ENCODE measurements around the gene APOC3. TPM values are rescaled to one million over a fixed set of nuclear protein-coding genes. Genes with fewer than 3 reads are reported as not detected.
A peak's percentile ranks its signal among the peaks of the same experiment; 100 is the strongest.

The APOC3 gene
- polyA plus RNA-seq, 1 donor = 1,751 TPM

DNA sequence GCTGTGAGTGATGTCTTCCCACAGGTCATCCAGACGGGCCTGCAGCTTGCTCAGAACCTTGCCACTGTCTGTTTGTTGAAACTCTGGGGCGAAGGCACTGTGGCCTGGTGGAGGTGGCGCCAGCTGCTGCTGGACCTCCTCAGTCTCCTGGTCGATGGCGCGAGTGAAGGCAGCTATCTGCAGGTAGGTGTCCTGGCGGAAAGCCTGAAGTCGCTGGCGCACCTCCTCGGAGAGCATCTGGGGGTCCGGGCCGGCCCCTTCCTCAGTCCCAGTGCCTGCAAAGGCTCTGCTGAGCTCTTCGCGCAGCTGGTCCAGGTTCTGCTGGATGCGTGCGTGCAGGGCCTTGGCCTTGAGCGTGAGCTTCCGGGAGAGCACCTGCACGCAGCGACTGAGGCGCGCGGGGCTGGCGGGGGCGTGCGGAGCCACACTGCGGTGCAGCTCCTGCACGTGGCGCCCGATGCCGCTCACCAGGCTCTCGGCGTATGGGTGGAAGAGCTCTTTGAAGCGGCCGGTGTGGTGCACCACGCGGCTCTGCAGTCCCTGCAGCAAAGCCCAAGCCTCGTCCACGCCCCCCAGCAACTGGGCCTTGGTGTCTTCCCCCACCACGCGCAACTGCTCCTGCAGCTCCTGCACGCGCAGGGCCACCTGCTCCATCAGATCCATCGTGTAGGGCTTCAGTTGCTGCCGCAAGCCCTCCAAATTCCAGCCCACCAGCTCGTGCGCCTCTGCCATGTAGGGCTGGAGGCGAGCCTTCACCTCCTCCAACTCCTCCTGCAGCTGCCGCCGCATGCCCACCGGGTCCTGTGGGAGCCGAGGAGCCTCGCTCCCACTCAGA lies 39.3 kb upstream of the APOC3 start:
- no CpG with 5 or more reads among the region's 53 CpGs for WGBS (ENCODE audit: insufficient coverage, low lambda C conversion rate)
- peaks cover 34% of the 10 kb centered on the region for H3K4me1 ChIP-seq (ENCODE audit: control insufficient read depth, insufficient read depth, low read length)

DNA sequence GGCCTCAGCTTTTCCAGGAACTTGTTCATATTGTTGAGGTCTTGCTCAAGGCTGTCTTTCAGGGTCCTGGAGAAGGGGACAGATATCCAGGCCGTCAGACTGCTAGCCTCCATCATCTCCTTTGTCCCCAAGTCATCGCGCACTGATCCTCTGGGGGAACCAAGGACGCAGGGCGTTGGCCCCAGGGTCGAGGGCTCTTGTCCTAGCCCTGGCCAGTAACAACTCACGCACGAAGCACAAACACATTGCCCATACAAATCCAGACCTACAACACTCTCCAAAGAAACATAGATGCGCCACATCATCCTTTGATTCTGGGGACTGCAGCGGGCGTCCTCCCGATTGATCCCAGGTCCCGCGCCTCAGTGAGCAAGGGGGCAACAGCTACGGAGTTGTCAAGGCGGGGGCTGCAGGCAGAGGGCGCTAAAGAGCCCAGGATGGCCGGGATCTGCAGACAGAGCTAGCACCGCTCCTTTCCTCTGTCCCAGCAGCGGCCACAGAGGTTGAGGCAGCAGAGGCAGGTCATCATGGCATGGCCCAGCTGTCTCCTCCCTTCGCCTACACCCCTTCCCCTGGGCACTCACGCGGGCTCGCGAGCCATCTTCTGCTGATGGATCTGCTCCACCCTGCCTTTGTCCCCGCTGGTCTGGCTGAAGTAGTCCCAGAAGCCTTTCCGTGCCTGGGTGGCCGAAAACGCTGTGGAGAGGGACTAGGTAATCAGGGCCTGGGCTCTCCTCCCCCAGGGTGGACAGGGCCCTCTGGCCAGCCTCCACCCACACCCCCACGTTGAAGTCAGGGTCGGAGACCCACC lies 38.5 kb upstream of the APOC3 start:
- no peaks in the 10 kb centered on the region for H3K27me3 ChIP-seq (ENCODE audit: control insufficient read depth, insufficient read depth, low read length)
- no peak overlapping the region for H3K27ac ChIP-seq (ENCODE audit: low read length)
- peak; percentile 55 to 65 for DNase-seq
- peaks cover 2% of the 10 kb centered on the region for H3K36me3 ChIP-seq (ENCODE audit: control insufficient read depth, insufficient read depth, low read length)
- WGBS (ENCODE audit: insufficient coverage, low lambda C conversion rate) = 0% methylated on average over 1 of the region's 31 CpGs
- no peaks in the 10 kb centered on the region for H3K9me3 ChIP-seq (ENCODE audit: control insufficient read depth, low read depth, low read length)
- H3K4me1 ChIP-seq (ENCODE audit: control insufficient read depth, insufficient read depth, low read length) = peaks cover 34% of the 10 kb centered on the region
- no peak overlapping the region for H3K4me3 ChIP-seq (ENCODE audit: low read length)

More for the DNA sequence above, 39.3 kb upstream of the APOC3 start:
- no peak for DNase-seq
- no peaks in the 10 kb centered on the region for H3K27me3 ChIP-seq (ENCODE audit: control insufficient read depth, insufficient read depth, low read length)
- no peak overlapping the region for H3K27ac ChIP-seq (ENCODE audit: low read length)
- no peaks in the 10 kb centered on the region for H3K9me3 ChIP-seq (ENCODE audit: control insufficient read depth, low read depth, low read length)
- H3K4me3 ChIP-seq (ENCODE audit: low read length) = no peak overlapping the region
- peaks cover 10% of the 10 kb centered on the region for H3K36me3 ChIP-seq (ENCODE audit: control insufficient read depth, insufficient read depth, low read length)

DNA sequence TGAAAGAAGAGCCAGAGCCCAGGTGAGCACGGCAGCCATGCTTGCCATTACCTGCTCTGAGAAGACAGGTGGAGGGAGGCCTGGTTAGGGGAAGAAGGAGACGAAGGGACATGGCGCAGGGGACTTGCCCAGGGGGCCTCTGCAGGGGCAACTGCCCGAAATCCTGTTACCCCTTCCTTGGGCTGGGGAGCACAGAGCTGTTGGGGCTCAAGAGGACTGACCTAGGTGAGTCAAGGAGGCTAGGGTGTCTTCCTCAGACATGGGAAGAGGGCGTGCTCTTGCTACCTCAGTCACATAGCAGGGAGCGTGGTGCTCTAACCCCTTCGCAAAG lies 37.9 kb upstream of the APOC3 start, which contains the start of gene APOA5:
APOA5 (minus strand) TSS at position 67 of the 331 bp plus-strand sequence; CDS start at position 48, 19 bp downstream.
- H3K27ac ChIP-seq (ENCODE audit: low read length) = no peak within 1 kb of the TSS
- H3K36me3 ChIP-seq (ENCODE audit: control insufficient read depth, insufficient read depth, low read length) = no peaks in the 10 kb centered on the region
- DNase-seq = no peak
- no peak within 1 kb of the TSS for H3K4me3 ChIP-seq (ENCODE audit: low read length)
- WGBS (ENCODE audit: insufficient coverage, low lambda C conversion rate) = no CpG with 5 or more reads among the region's 7 CpGs
- H3K27me3 ChIP-seq (ENCODE audit: control insufficient read depth, insufficient read depth, low read length) = no peaks in the 10 kb centered on the region
- H3K4me1 ChIP-seq (ENCODE audit: control insufficient read depth, insufficient read depth, low read length) = peaks cover 32% of the 10 kb centered on the region
- H3K9me3 ChIP-seq (ENCODE audit: control insufficient read depth, low read depth, low read length) = no peaks in the 10 kb centered on the region

GRCh38 chr11:116792144-116792868 lies 37.4 kb upstream of the APOC3 start:
- Histone ChIP-seq H3K36me3 (ENCODE audit: control insufficient read depth, insufficient read depth, low read length) (no peaks in the 10 kb centered on the region), H3K4me1 (ENCODE audit: control insufficient read depth, insufficient read depth, low read length) (peaks cover 31% of the 10 kb centered on the region), H3K27me3 (ENCODE audit: control insufficient read depth, insufficient read depth, low read length) (no peaks in the 10 kb centered on the region), H3K9me3 (ENCODE audit: control insufficient read depth, low read depth, low read length) (no peaks in the 10 kb centered on the region), H3K27ac (ENCODE audit: low read length) (no peak overlapping the region), H3K4me3 (ENCODE audit: low read length) (no peak overlapping the region)
- DNase-seq = no peak
- no CpG with 5 or more reads among the region's 8 CpGs for WGBS (ENCODE audit: insufficient coverage, low lambda C conversion rate)

- no peaks in the 10 kb centered on the region for H3K27me3 ChIP-seq (ENCODE audit: control insufficient read depth, insufficient read depth, low read length)
- no peaks in the 10 kb centered on the region for H3K36me3 ChIP-seq (ENCODE audit: control insufficient read depth, insufficient read depth, low read length)
- no peaks in the 10 kb centered on the region for H3K9me3 ChIP-seq (ENCODE audit: control insufficient read depth, low read depth, low read length)
- no peak overlapping the region for H3K27ac ChIP-seq (ENCODE audit: low read length)
- peaks cover 31% of the 10 kb centered on the region for H3K4me1 ChIP-seq (ENCODE audit: control insufficient read depth, insufficient read depth, low read length)
- no peak overlapping the region for H3K4me3 ChIP-seq (ENCODE audit: low read length)
- WGBS (ENCODE audit: insufficient coverage, low lambda C conversion rate) = no CpG with 5 or more reads among the region's 8 CpGs
- no peak for DNase-seq
These were observed 36.6 kb upstream of the APOC3 start for GRCh38 chr11:116792869-116793771.

- no CpG with 5 or more reads among the region's 1 CpG for WGBS (ENCODE audit: insufficient coverage, low lambda C conversion rate)
These were observed 36.0 kb upstream of the APOC3 start for GRCh38 chr11:116793772-116794097.

DNA sequence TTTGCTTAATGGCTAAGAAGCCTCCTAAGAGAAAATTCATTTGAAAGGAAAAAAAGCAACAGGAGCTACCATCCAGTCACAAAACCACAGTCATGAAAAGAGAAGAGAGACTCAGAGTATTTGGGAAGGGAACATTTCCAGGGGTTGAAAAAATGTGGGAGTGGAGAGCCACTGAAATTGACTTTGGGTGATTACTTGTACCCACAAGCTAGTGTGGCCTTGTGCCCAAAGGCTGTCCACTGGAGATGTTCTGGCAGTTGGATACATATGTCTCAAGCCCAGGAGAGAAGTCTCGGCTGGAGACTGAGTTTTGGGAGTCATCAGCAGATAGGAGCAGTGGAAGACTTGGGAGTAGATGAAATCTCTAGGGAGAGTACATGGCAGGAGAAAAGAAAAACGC lies 34.9 kb upstream of the APOC3 start:
- H3K36me3 ChIP-seq (ENCODE audit: control insufficient read depth, insufficient read depth, low read length) = no peaks in the 10 kb centered on the region
- H3K9me3 ChIP-seq (ENCODE audit: control insufficient read depth, low read depth, low read length) = no peaks in the 10 kb centered on the region
- no CpG with 5 or more reads among the region's 2 CpGs for WGBS (ENCODE audit: insufficient coverage, low lambda C conversion rate)
- H3K27me3 ChIP-seq (ENCODE audit: control insufficient read depth, insufficient read depth, low read length) = no peaks in the 10 kb centered on the region
- H3K4me3 ChIP-seq (ENCODE audit: low read length) = no peak overlapping the region
- H3K27ac ChIP-seq (ENCODE audit: low read length) = no peak overlapping the region
- no peak for DNase-seq
- H3K4me1 ChIP-seq (ENCODE audit: control insufficient read depth, insufficient read depth, low read length) = peaks cover 21% of the 10 kb centered on the region

More at GRCh38 chr11:116793772-116794097, 36.0 kb upstream of the APOC3 start:
- peaks cover 25% of the 10 kb centered on the region for H3K4me1 ChIP-seq (ENCODE audit: control insufficient read depth, insufficient read depth, low read length)
- no peak overlapping the region for H3K27ac ChIP-seq (ENCODE audit: low read length)
- no peak overlapping the region for H3K4me3 ChIP-seq (ENCODE audit: low read length)
- DNase-seq = no peak
- H3K27me3 ChIP-seq (ENCODE audit: control insufficient read depth, insufficient read depth, low read length) = no peaks in the 10 kb centered on the region
- H3K36me3 ChIP-seq (ENCODE audit: control insufficient read depth, insufficient read depth, low read length) = no peaks in the 10 kb centered on the region
- no peaks in the 10 kb centered on the region for H3K9me3 ChIP-seq (ENCODE audit: control insufficient read depth, low read depth, low read length)

DNA sequence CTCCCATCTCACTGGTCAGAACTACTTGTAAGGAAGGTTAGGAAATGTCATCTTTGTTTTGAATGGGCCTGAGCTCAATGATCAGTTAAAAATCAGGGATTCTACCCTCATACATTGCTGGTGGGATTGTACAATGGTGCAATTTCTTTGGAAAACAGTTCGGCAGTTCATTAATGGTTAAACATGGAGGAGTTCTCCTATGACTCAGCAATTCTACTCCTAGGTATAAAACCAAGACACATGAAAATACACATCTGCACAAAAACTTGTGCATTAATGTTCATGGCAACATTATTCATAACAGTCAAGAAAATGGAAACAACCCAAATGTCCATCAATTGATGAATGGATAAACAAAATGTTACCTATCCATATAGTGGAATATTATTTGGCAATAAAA lies 33.2 kb upstream of the APOC3 start:
- H3K36me3 ChIP-seq (ENCODE audit: control insufficient read depth, insufficient read depth, low read length) = no peaks in the 10 kb centered on the region
- no peaks in the 10 kb centered on the region for H3K27me3 ChIP-seq (ENCODE audit: control insufficient read depth, insufficient read depth, low read length)
- DNase-seq = no peak
- no peaks in the 10 kb centered on the region for H3K9me3 ChIP-seq (ENCODE audit: control insufficient read depth, low read depth, low read length)
- 80% methylated on average over 1 of the region's 1 CpG for WGBS (ENCODE audit: insufficient coverage, low lambda C conversion rate)
- no peak overlapping the region for H3K4me3 ChIP-seq (ENCODE audit: low read length)
- no peak overlapping the region for H3K27ac ChIP-seq (ENCODE audit: low read length)
- peaks cover 12% of the 10 kb centered on the region for H3K4me1 ChIP-seq (ENCODE audit: control insufficient read depth, insufficient read depth, low read length)

- no peak for DNase-seq
- no peaks in the 10 kb centered on the region for H3K36me3 ChIP-seq (ENCODE audit: control insufficient read depth, insufficient read depth, low read length)
- no peak overlapping the region for H3K27ac ChIP-seq (ENCODE audit: low read length)
- H3K27me3 ChIP-seq (ENCODE audit: control insufficient read depth, insufficient read depth, low read length) = no peaks in the 10 kb centered on the region
- no peak overlapping the region for H3K4me3 ChIP-seq (ENCODE audit: low read length)
- H3K4me1 ChIP-seq (ENCODE audit: control insufficient read depth, insufficient read depth, low read length) = no peaks in the 10 kb centered on the region
- H3K9me3 ChIP-seq (ENCODE audit: control insufficient read depth, low read depth, low read length) = no peaks in the 10 kb centered on the region
- 70% methylated on average over 4 of the region's 5 CpGs for WGBS (ENCODE audit: insufficient coverage, low lambda C conversion rate)
These were observed 31.9 kb upstream of the APOC3 start for GRCh38 chr11:116797816-116798215.
